Central memory CD8-positive, alpha-beta T cell (primary cell): ENCODE results near the gene HOXC5.

Experiments
- ATAC-seq: fragments of 150-1000 bp; cut with Tn5 transposase; replicated peaks from 2 replicates; pipeline ENCODE4 v1.10.0; 2022; ENCODE audit warnings: mild to moderate bottlenecking, moderate FRiP score, moderate number of reproducible peaks; ENCODE audit not compliant: poor library complexity, severe bottlenecking; ENCODE audit errors: extremely low read depth
- DNase-seq, 2 donors: peaks; one replicate each; pipeline ENCODE4 v3.0.0; 2021; ENCODE audit warnings: low spot score in 2 of 2
- H3K27ac Mint-ChIP-seq: one replicate; pipeline ENCODE4 v1.8.0; 2022; ENCODE audit warnings: low read depth, mild to moderate bottlenecking, moderate library complexity, mixed read lengths
- H3K27me3 Mint-ChIP-seq: one replicate; pipeline ENCODE4 v1.8.0; 2022; ENCODE audit warnings: mixed read lengths
- H3K36me3 Mint-ChIP-seq: one replicate; pipeline ENCODE4 v1.8.0; 2022; ENCODE audit warnings: mild to moderate bottlenecking, moderate library complexity, mixed read lengths; ENCODE audit not compliant: insufficient read depth
- H3K4me1 Mint-ChIP-seq: one replicate; pipeline ENCODE4 v1.8.0; 2022; ENCODE audit warnings: mixed read lengths
- H3K4me3 Mint-ChIP-seq: one replicate; pipeline ENCODE4 v1.8.0; 2022; ENCODE audit warnings: mild to moderate bottlenecking, moderate library complexity, mixed read lengths
- H3K9me3 Mint-ChIP-seq: one replicate; pipeline ENCODE4 v1.8.0; 2022; ENCODE audit warnings: mixed read lengths

HOXC5 gene

GRCh38 chr12:54055552-54055951 is 22.7 kb downstream of the HOXC5 start:
- H3K36me3 Mint-ChIP-seq, result peaks cover 15% of the 10 kb centered on the region
- H3K27me3 Mint-ChIP-seq, result peaks cover 46% of the 10 kb centered on the region
- H3K4me1 Mint-ChIP-seq, result peaks cover 39% of the 10 kb centered on the region
- ATAC-seq, result no peak
- H3K9me3 Mint-ChIP-seq, result no peaks in the 10 kb centered on the region
- no peak overlapping the region for H3K27ac Mint-ChIP-seq
- no peak for DNase-seq
- H3K4me3 Mint-ChIP-seq, result no peak overlapping the region

- peaks cover 15% of the 10 kb centered on the region for H3K36me3 Mint-ChIP-seq
- H3K4me3 Mint-ChIP-seq, result peak overlapping the region; percentile 3
- DNase-seq (no peak), ATAC-seq (no peak)
- no peaks in the 10 kb centered on the region for H3K9me3 Mint-ChIP-seq
- peaks cover 46% of the 10 kb centered on the region for H3K27me3 Mint-ChIP-seq
- H3K4me1 Mint-ChIP-seq, result peaks cover 38% of the 10 kb centered on the region
- H3K27ac Mint-ChIP-seq, result no peak overlapping the region
These were observed 23.3 kb downstream of the HOXC5 start for GRCh38 chr12:54056110-54056509.

- DNase-seq, result no peak
- H3K36me3 Mint-ChIP-seq, result peaks cover 8% of the 10 kb centered on the region
- H3K4me3 Mint-ChIP-seq, result no peak overlapping the region
- H3K4me1 Mint-ChIP-seq, result peaks cover 22% of the 10 kb centered on the region
- H3K9me3 Mint-ChIP-seq, result no peaks in the 10 kb centered on the region
- peaks cover 53% of the 10 kb centered on the region for H3K27me3 Mint-ChIP-seq
- no peak for ATAC-seq
- peak overlapping the region; percentile 10 for H3K27ac Mint-ChIP-seq
These were observed 25.4 kb downstream of the HOXC5 start for GRCh38 chr12:54058128-54058768.

- H3K4me3 Mint-ChIP-seq, result no peak overlapping the region
- ATAC-seq (no peak), DNase-seq (no peak)
- no peaks in the 10 kb centered on the region for H3K9me3 Mint-ChIP-seq
- H3K27me3 Mint-ChIP-seq, result peaks cover 48% of the 10 kb centered on the region
- H3K36me3 Mint-ChIP-seq, result peaks cover 3% of the 10 kb centered on the region
- H3K4me1 Mint-ChIP-seq, result peaks cover 12% of the 10 kb centered on the region
- no peak overlapping the region for H3K27ac Mint-ChIP-seq
These were observed 26.8 kb downstream of the HOXC5 start for GRCh38 chr12:54059668-54060067.

- H3K27ac Mint-ChIP-seq, result no peak overlapping the region
- no peaks in the 10 kb centered on the region for H3K9me3 Mint-ChIP-seq
- H3K36me3 Mint-ChIP-seq, result peaks cover 2% of the 10 kb centered on the region
- DNase-seq, result no peak
- ATAC-seq, result no peak
- H3K4me1 Mint-ChIP-seq, result peaks cover 10% of the 10 kb centered on the region
- H3K4me3 Mint-ChIP-seq, result no peak overlapping the region
- peaks cover 47% of the 10 kb centered on the region for H3K27me3 Mint-ChIP-seq
These were observed 27.5 kb downstream of the HOXC5 start for GRCh38 chr12:54060174-54060974.

GRCh38 chr12:54060975-54061778 is 28.3 kb downstream of the HOXC5 start:
- Mint-ChIP-seq H3K9me3 (no peaks in the 10 kb centered on the region), H3K4me1 (peaks cover 10% of the 10 kb centered on the region), H3K27ac (no peak overlapping the region), H3K36me3 (peaks cover 2% of the 10 kb centered on the region), H3K4me3 (no peak overlapping the region), H3K27me3 (peaks cover 55% of the 10 kb centered on the region)
- ATAC-seq (no peak), DNase-seq (no peak)

- DNase-seq (no peak), ATAC-seq (no peak)
- H3K4me1 Mint-ChIP-seq, result no peaks in the 10 kb centered on the region
- H3K4me3 Mint-ChIP-seq, result no peak overlapping the region
- no peak overlapping the region for H3K27ac Mint-ChIP-seq
- H3K27me3 Mint-ChIP-seq, result peaks cover 47% of the 10 kb centered on the region
- H3K36me3 Mint-ChIP-seq, result peaks cover 3% of the 10 kb centered on the region
- H3K9me3 Mint-ChIP-seq, result no peaks in the 10 kb centered on the region
These were observed 32.8 kb downstream of the HOXC5 start for GRCh38 chr12:54065677-54066076.

- ATAC-seq, result no peak
- Mint-ChIP-seq H3K4me3 (no peak overlapping the region), H3K27ac (no peak overlapping the region), H3K36me3 (peaks cover 3% of the 10 kb centered on the region), H3K4me1 (no peaks in the 10 kb centered on the region), H3K9me3 (no peaks in the 10 kb centered on the region), H3K27me3 (peaks cover 39% of the 10 kb centered on the region)
- no peak for DNase-seq
These were observed 33.6 kb downstream of the HOXC5 start for GRCh38 chr12:54066408-54066807.

GRCh38 chr12:54068418-54069070 is 35.7 kb downstream of the HOXC5 start:
- H3K27ac Mint-ChIP-seq, result no peak overlapping the region
- H3K27me3 Mint-ChIP-seq, result peaks cover 32% of the 10 kb centered on the region

GRCh38 chr12:54071942-54072341 is 39.1 kb downstream of the HOXC5 start:
- Mint-ChIP-seq H3K9me3 (no peaks in the 10 kb centered on the region), H3K36me3 (peaks cover 1% of the 10 kb centered on the region), H3K27me3 (peaks cover 16% of the 10 kb centered on the region), H3K27ac (no peak overlapping the region), H3K4me1 (no peaks in the 10 kb centered on the region), H3K4me3 (no peak overlapping the region)
- DNase-seq, result no peak
- no peak for ATAC-seq

More at GRCh38 chr12:54068418-54069070, 35.7 kb downstream of the HOXC5 start:
- H3K4me1 Mint-ChIP-seq, result no peaks in the 10 kb centered on the region
- DNase-seq (no peak), ATAC-seq (no peak)
- H3K9me3 Mint-ChIP-seq, result no peaks in the 10 kb centered on the region
- peaks cover 3% of the 10 kb centered on the region for H3K36me3 Mint-ChIP-seq
- H3K4me3 Mint-ChIP-seq, result no peak overlapping the region

GRCh38 chr12:54074308-54074707 is 41.5 kb downstream of the HOXC5 start:
- Mint-ChIP-seq H3K27ac (no peak overlapping the region), H3K4me3 (no peak overlapping the region), H3K27me3 (peaks cover 16% of the 10 kb centered on the region), H3K9me3 (no peaks in the 10 kb centered on the region), H3K36me3 (peaks cover 3% of the 10 kb centered on the region), H3K4me1 (no peaks in the 10 kb centered on the region)
- ATAC-seq (no peak), DNase-seq (no peak)

GRCh38 chr12:54075409-54075808 is 42.6 kb downstream of the HOXC5 start:
- no peak overlapping the region for H3K4me3 Mint-ChIP-seq
- no peak for ATAC-seq
- H3K36me3 Mint-ChIP-seq, result peaks cover 3% of the 10 kb centered on the region
- H3K4me1 Mint-ChIP-seq, result peaks cover 3% of the 10 kb centered on the region
- H3K9me3 Mint-ChIP-seq, result no peaks in the 10 kb centered on the region
- peaks cover 11% of the 10 kb centered on the region for H3K27me3 Mint-ChIP-seq
- DNase-seq, result no peak
- H3K27ac Mint-ChIP-seq, result no peak overlapping the region
